NB4 (cell line): ENCODE data around the gene THPO.

ENCODE experiments used
- DNase-seq: peaks from one replicate; pipeline ENCODE4 v3.0.0; 2010; ENCODE audit warnings: low read depth
- H3K4me3 ChIP-seq: one replicate; pipeline ENCODE4 v1.5.1; 2011; ENCODE audit warnings: mild to moderate bottlenecking, low read depth, low read length, moderate library complexity
- CTCF ChIP-seq: IDR thresholded peaks from one replicate; pipeline ENCODE4 v1.5.1; 2012; ENCODE audit warnings: low read depth, low read length
- MAX ChIP-seq: IDR thresholded peaks from 2 replicates; pipeline ENCODE4 v1.6.1; 2011; ENCODE audit warnings: low read depth, low read length
- MYC ChIP-seq: IDR thresholded peaks from 2 replicates; pipeline ENCODE4 v1.6.1; 2011; ENCODE audit warnings: low read depth, low read length
- POLR2A ChIP-seq: IDR thresholded peaks from 2 replicates; pipeline ENCODE4 v1.6.1; 2011; ENCODE audit warnings: mild to moderate bottlenecking; ENCODE audit not compliant: insufficient read length; ENCODE audit errors: extremely low read depth

Gene THPO

GRCh38 chr3:184358921-184359350 is 19.1 kb downstream of the THPO start:
- no peak overlapping the region for H3K4me3 ChIP-seq
- no peak for DNase-seq
- no peak for TF ChIP-seq POLR2A
- TF ChIP-seq CTCF: no peak
- no peak for TF ChIP-seq MAX
- no peak for TF ChIP-seq MYC

GRCh38 chr3:184358124-184358767 is 19.8 kb downstream of the THPO start:
- no peak for TF ChIP-seq MYC
- TF ChIP-seq POLR2A: no peak
- TF ChIP-seq MAX: no peak
- TF ChIP-seq CTCF: no peak
- DNase-seq: no peak
- H3K4me3 ChIP-seq: no peak overlapping the region

- no peak for TF ChIP-seq MAX
- no peak for TF ChIP-seq POLR2A
- TF ChIP-seq CTCF: no peak
- TF ChIP-seq MYC: no peak
- H3K4me3 ChIP-seq: no peak overlapping the region
- DNase-seq: no peak
Observed at GRCh38 chr3:184357248-184358123, 20.5 kb downstream of the THPO start.

GRCh38 chr3:184355261-184356040 is 22.6 kb downstream of the THPO start:
- DNase-seq: no peak
- TF ChIP-seq MYC (no peak), CTCF (no peak), MAX (no peak), POLR2A (no peak)
- H3K4me3 ChIP-seq: no peak overlapping the region

GRCh38 chr3:184354754-184355153 is 23.3 kb downstream of the THPO start:
- H3K4me3 ChIP-seq: no peak overlapping the region
- TF ChIP-seq MYC (no peak), MAX (no peak), POLR2A (no peak), CTCF (no peak)
- no peak for DNase-seq
